Left ventricle myocardium inferior (tissue), 1 donor: Measurements from ENCODE around the gene BCAN. TPM values are rescaled to one million over a fixed set of nuclear protein-coding genes. Genes with fewer than 3 reads are reported as not detected.
A peak's percentile ranks its signal among the peaks of the same experiment; 100 is the strongest.

Experiments
- DNase-seq: peaks from one replicate; pipeline ENCODE4 v3.0.0-alpha.2; 2020
- H3K27ac ChIP-seq: fragments of 200-600 bp; replicated peaks from 2 replicates; pipeline ENCODE4 v1.8.0; 2021
- H3K27me3 ChIP-seq: fragments of 200-600 bp; 2 replicates; pipeline ENCODE4 v1.8.0; 2021; ENCODE audit warnings: low read depth
- H3K36me3 ChIP-seq: fragments of 200-600 bp; 2 replicates; pipeline ENCODE4 v1.8.0; 2021
- H3K4me1 ChIP-seq: fragments of 200-600 bp; 2 replicates; pipeline ENCODE4 v1.8.0; 2021
- H3K4me3 ChIP-seq: fragments of 200-600 bp; 2 replicates; pipeline ENCODE4 v1.8.0; 2021; ENCODE audit warnings: mild to moderate bottlenecking, moderate library complexity
- H3K9me3 ChIP-seq: fragments of 200-600 bp; replicated peaks from 2 replicates; pipeline ENCODE4 v1.8.0; 2021
- CTCF ChIP-seq: fragments of 200-600 bp; IDR thresholded peaks from 2 replicates; pipeline ENCODE4 v1.8.0; 2021; ENCODE audit warnings: antibody characterized with exemption, mild to moderate bottlenecking, borderline replicate concordance
- intact Hi-C: fragments of 100-400 bp; cut with micrococcal nuclease; formaldehyde crosslinking; loops from one replicate; pipeline ENCODE4 v1.11.0; 2022
- total RNA-seq: library from RNA; stranded (reverse); fragmentation: NEBNext Ultra II Directional; extraction: Animal tissue kit (Norgen Biotek cat#: 25700); gene quantifications from one replicate; pipeline ENCODE4 v1.2.1, GENCODE V29; 2021
- donor health status: DM: no; HTN: yes; CAD: no; lungs with severe emphysema.

BCAN gene
- total RNA-seq, 1 donor from 2014 or later: 0.05 TPM

DNA sequence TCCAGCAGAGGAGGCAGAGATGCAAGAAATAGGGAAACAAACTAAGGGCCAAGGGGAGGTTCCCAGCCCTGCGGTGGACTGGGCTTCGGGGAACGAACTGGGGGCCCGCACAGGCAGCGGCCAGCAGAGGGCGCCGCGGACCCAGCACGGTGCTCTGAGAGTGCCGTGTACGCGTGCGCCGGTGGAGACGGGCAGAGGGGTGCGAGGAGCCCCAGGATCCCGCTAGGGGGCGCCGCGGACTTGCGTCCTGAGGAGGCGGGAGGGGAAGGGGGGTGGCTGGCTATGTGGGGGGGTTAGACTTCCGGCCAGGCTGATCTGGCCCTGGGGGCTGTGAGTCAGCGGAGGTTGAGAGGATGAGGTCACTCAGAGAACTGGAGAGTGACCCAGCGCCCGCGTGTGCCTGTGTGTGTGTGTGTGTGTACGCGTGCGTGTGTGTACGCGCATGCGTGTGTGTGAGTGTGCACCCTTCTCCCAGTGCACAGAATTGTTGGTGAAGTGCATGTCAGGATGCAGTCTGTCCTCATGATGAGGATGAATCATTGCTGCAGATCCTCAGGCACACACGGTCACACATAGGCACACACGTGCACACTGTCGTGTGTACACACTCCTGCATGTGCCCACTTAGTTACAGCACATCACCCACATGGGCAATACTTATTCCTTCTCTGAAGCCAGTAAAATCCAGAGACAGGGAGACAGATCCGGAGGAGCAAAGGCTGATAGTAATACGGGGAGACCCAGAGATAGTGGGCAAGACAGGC lies 18.3 kb downstream of the BCAN start:
- peak; percentile 96 for DNase-seq
- intact Hi-C loops: loop anchor here (2.0 kb wide), 1 partner anchor 17 kb away; the partner anchor contains the start of gene NES
- Histone ChIP-seq H3K27ac (peak overlapping the region; percentile 96), H3K4me3 (peak overlapping the region; percentile 54), H3K36me3 (no peaks in the 10 kb centered on the region), H3K9me3 (no peaks in the 10 kb centered on the region), H3K27me3 (peaks cover 24% of the 10 kb centered on the region), H3K4me1 (peaks cover 82% of the 10 kb centered on the region)
- TF ChIP-seq CTCF: peak; percentile 97

GRCh38 chr1:156660752-156661112 lies 18.8 kb downstream of the BCAN start:
- Histone ChIP-seq H3K4me3 (peak overlapping the region; percentile 54), H3K27me3 (peaks cover 22% of the 10 kb centered on the region), H3K36me3 (no peaks in the 10 kb centered on the region), H3K9me3 (no peaks in the 10 kb centered on the region), H3K27ac (peak overlapping the region; percentile 96), H3K4me1 (peaks cover 88% of the 10 kb centered on the region)
- DNase-seq: no peak
- no peak for TF ChIP-seq CTCF
- intact Hi-C loops: loop anchor here (2.0 kb wide), 1 partner anchor 16 kb away; the partner anchor contains the start of gene NES

- no peak for DNase-seq
- Histone ChIP-seq H3K27me3 (peaks cover 8% of the 10 kb centered on the region), H3K4me1 (peaks cover 93% of the 10 kb centered on the region), H3K9me3 (no peaks in the 10 kb centered on the region), H3K4me3 (no peak overlapping the region), H3K27ac (peak overlapping the region; percentile 96), H3K36me3 (no peaks in the 10 kb centered on the region)
- intact Hi-C loops: no loop called here
- TF ChIP-seq CTCF: no peak
Observed at GRCh38 chr1:156662005-156662799, 20.3 kb downstream of the BCAN start.

DNA sequence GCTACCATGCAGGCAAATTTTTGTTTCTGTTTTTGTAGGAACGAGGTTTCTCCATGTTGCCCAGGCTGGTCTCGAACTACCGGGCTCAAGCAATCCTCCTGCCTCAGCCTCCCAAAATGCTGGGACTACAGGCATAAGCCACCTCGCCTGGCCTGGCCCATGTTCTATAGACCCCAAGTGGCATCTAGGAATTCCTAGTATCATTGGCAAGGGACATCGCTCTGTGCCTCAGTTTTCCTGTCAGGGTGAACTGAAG lies 20.8 kb downstream of the BCAN start:
- intact Hi-C loops: no loop called here
- Histone ChIP-seq H3K27ac (peak overlapping the region; percentile 96), H3K4me3 (no peak overlapping the region), H3K27me3 (peaks cover 5% of the 10 kb centered on the region), H3K4me1 (peaks cover 93% of the 10 kb centered on the region), H3K36me3 (no peaks in the 10 kb centered on the region), H3K9me3 (no peaks in the 10 kb centered on the region)
- no peak for DNase-seq
- TF ChIP-seq CTCF: no peak

DNA sequence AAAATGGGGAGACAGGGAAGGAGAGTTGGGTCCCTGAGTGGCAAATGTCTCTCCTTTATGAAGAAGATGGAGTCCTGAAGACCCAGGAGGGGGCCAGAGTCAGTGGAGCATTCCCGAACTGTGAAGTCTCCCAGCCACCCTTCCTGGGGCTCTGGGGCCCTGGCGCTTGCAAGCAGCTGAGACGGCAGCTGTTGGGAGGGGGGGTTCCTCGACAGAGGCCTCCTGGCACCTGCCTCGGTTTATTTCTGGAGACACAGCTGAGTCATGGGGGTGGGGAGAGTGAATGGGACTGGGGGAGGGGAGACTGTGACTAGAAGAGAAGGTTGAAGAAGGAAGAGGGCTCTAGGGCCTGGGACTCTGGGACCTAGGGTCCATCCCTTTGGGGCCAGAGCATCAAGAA lies 21.3 kb downstream of the BCAN start:
- Histone ChIP-seq H3K27me3 (peaks cover under 1% of the 10 kb centered on the region), H3K4me3 (no peak overlapping the region), H3K36me3 (no peaks in the 10 kb centered on the region), H3K9me3 (no peaks in the 10 kb centered on the region), H3K4me1 (peaks cover 94% of the 10 kb centered on the region), H3K27ac (peak overlapping the region; percentile 96)
- no peak for TF ChIP-seq CTCF
- intact Hi-C loops: no loop called here
- peak; percentile 50 for DNase-seq
